BLaER1 (cell line): ENCODE data around the gene DNAH10.

Experiments used
- H3K27ac ChIP-seq: shearing (Covaris generic); formaldehyde crosslinking; 2 replicates; pipeline ENCODE4 v1.8.1; 2022
- H3K27me3 ChIP-seq: shearing (Covaris generic); formaldehyde crosslinking; 2 replicates; pipeline ENCODE4 v1.8.1; 2022
- H3K36me3 ChIP-seq: shearing (Covaris generic); formaldehyde crosslinking; 2 replicates; pipeline ENCODE4 v1.8.1; 2022
- H3K4me1 ChIP-seq: shearing (Covaris generic); formaldehyde crosslinking; 2 replicates; pipeline ENCODE4 v1.8.1; 2022
- H3K4me2 ChIP-seq: shearing (Covaris generic); formaldehyde crosslinking; 2 replicates; pipeline ENCODE4 v1.8.1; 2022
- H3K4me3 ChIP-seq: shearing (Covaris generic); formaldehyde crosslinking; 2 replicates; pipeline ENCODE4 v1.8.1; 2022
- H3K9ac ChIP-seq: shearing (Covaris generic); formaldehyde crosslinking; 2 replicates; pipeline ENCODE4 v1.8.1; 2022
- H3K9me3 ChIP-seq: shearing (Covaris generic); formaldehyde crosslinking; 2 replicates; pipeline ENCODE4 v1.8.1; 2022
- H4K20me1 ChIP-seq: shearing (Covaris generic); formaldehyde crosslinking; 2 replicates; pipeline ENCODE4 v1.8.1; 2022
- Cebpa-rat ChIP-seq: shearing (Covaris generic); IDR thresholded peaks from 2 replicates; pipeline ENCODE4 v1.8.1; 2022

The DNAH10 gene

GRCh38 chr12:123850246-123851134, 88.4 kb downstream of the DNAH10 start:
- no peak for TF ChIP-seq Cebpa-rat
- no peaks in the 10 kb centered on the region for H4K20me1 ChIP-seq
- H3K27me3 ChIP-seq, result no peaks in the 10 kb centered on the region
- no peak overlapping the region for H3K4me3 ChIP-seq
- H3K36me3 ChIP-seq, result no peaks in the 10 kb centered on the region
- H3K4me1 ChIP-seq, result no peaks in the 10 kb centered on the region
- H3K27ac ChIP-seq, result no peak overlapping the region
- H3K9ac ChIP-seq, result no peak overlapping the region
- H3K9me3 ChIP-seq, result no peaks in the 10 kb centered on the region
- H3K4me2 ChIP-seq, result no peak overlapping the region

DNA sequence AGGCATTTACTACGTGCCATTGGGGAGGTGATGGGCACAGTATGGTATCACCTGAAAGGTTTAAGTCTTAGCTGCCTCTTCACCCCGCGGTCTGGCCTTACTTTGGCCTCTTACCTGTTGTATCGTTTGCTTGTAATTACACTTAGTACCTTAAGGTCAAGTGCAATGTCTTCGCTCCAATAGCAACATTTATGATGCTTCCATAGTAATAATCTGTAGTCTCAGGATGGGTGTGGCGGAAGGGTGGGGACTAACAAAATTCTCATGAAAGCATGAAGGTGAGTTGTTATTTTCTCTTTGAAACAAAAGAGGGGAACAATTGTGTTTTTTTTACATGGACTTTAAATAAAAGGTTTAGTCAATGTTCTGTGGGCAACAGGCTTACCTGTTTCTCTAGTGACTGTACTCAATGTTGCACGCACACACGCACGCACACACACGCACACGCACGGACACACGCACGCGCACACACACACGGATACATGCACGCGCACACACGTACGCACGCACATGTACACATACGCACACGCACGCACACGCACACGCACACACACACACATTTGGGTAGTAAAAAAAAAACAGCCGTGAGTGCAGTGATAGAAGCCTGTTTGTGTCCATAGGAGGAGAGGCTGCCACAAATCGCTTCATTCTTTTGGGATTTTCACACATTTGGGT, 91.4 kb downstream of the DNAH10 start:
- Histone ChIP-seq H3K4me1 (no peaks in the 10 kb centered on the region), H3K4me2 (no peak overlapping the region), H3K36me3 (no peaks in the 10 kb centered on the region), H4K20me1 (no peaks in the 10 kb centered on the region), H3K27ac (no peak overlapping the region), H3K27me3 (no peaks in the 10 kb centered on the region), H3K4me3 (no peak overlapping the region), H3K9me3 (no peaks in the 10 kb centered on the region), H3K9ac (no peak overlapping the region)
- no peak for TF ChIP-seq Cebpa-rat

- H3K27me3 ChIP-seq, result no peaks in the 10 kb centered on the region
- no peak for TF ChIP-seq Cebpa-rat
- no peak overlapping the region for H3K4me3 ChIP-seq
- no peaks in the 10 kb centered on the region for H3K4me1 ChIP-seq
- no peak overlapping the region for H3K9ac ChIP-seq
- no peaks in the 10 kb centered on the region for H3K36me3 ChIP-seq
- H3K4me2 ChIP-seq, result no peak overlapping the region
- H3K27ac ChIP-seq, result no peak overlapping the region
- no peaks in the 10 kb centered on the region for H3K9me3 ChIP-seq
- H4K20me1 ChIP-seq, result no peaks in the 10 kb centered on the region
Observed at GRCh38 chr12:123854232-123854631, 92.1 kb downstream of the DNAH10 start.

DNA sequence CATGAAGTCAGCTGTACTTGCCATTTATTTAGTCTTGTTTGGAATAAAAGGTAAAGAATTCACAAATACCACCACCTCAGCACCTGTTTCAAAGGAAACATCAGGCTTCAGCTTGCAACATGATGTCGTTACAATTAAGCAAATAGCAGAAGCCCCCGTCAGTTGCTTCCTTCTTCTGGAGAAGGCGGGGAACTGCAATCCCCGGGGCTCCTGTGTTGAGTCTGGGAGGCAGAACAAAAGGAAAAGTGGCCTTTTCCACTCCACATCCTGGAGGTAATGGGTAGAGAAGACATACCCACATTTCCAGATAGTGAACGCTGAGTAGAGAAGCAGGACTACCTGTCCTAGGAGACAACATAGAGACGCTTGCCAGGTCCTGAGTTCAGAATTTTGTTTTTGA, 92.8 kb downstream of the DNAH10 start:
- no peak for TF ChIP-seq Cebpa-rat
- H3K4me2 ChIP-seq, result no peak overlapping the region

GRCh38 chr12:123856681-123857080, 94.6 kb downstream of the DNAH10 start:
- H3K4me1 ChIP-seq, result no peaks in the 10 kb centered on the region
- no peak overlapping the region for H3K9ac ChIP-seq
- H3K9me3 ChIP-seq, result no peaks in the 10 kb centered on the region
- H3K27ac ChIP-seq, result no peak overlapping the region
- no peak overlapping the region for H3K4me3 ChIP-seq
- TF ChIP-seq Cebpa-rat, result no peak
- no peaks in the 10 kb centered on the region for H3K36me3 ChIP-seq
- H3K4me2 ChIP-seq, result no peak overlapping the region
- H3K27me3 ChIP-seq, result no peaks in the 10 kb centered on the region
- H4K20me1 ChIP-seq, result no peaks in the 10 kb centered on the region

More for the DNA sequence above, 92.8 kb downstream of the DNAH10 start:
- Histone ChIP-seq H4K20me1 (no peaks in the 10 kb centered on the region), H3K9ac (no peak overlapping the region), H3K36me3 (no peaks in the 10 kb centered on the region), H3K27me3 (no peaks in the 10 kb centered on the region), H3K9me3 (no peaks in the 10 kb centered on the region), H3K27ac (no peak overlapping the region), H3K4me1 (no peaks in the 10 kb centered on the region), H3K4me3 (no peak overlapping the region)

- H4K20me1 ChIP-seq, result no peaks in the 10 kb centered on the region
- H3K27me3 ChIP-seq, result no peaks in the 10 kb centered on the region
- no peak for TF ChIP-seq Cebpa-rat
- H3K4me1 ChIP-seq, result no peaks in the 10 kb centered on the region
- no peak overlapping the region for H3K4me2 ChIP-seq
- H3K36me3 ChIP-seq, result no peaks in the 10 kb centered on the region
- H3K9me3 ChIP-seq, result no peaks in the 10 kb centered on the region
- no peak overlapping the region for H3K27ac ChIP-seq
- no peak overlapping the region for H3K4me3 ChIP-seq
- no peak overlapping the region for H3K9ac ChIP-seq
Observed at GRCh38 chr12:123858176-123858575, 96.1 kb downstream of the DNAH10 start.

DNA sequence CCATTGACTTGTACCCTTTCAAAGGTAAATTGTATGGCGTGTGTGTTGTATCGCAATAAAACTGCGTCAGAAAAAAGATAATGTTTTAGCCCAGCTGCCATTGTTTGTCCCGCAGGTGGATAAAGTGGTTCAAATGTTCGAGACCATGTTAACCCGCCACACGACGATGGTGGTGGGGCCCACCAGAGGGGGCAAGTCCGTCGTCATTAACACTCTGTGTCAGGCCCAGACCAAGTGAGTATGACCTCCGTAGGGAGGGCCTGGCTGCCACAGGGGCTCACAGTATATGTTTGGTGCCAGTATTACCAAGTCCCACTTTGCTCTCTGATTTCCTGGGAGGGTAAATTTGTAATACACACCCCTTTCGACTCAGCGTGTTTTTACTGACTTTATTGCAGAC, 96.9 kb downstream of the DNAH10 start:
- no peak for TF ChIP-seq Cebpa-rat
- Histone ChIP-seq H3K4me2 (no peak overlapping the region), H3K27me3 (no peaks in the 10 kb centered on the region), H3K36me3 (no peaks in the 10 kb centered on the region), H3K27ac (no peak overlapping the region), H3K9me3 (no peaks in the 10 kb centered on the region), H3K9ac (no peak overlapping the region), H3K4me1 (no peaks in the 10 kb centered on the region), H4K20me1 (no peaks in the 10 kb centered on the region), H3K4me3 (no peak overlapping the region)

GRCh38 chr12:123860377-123860776, 98.3 kb downstream of the DNAH10 start:
- Histone ChIP-seq H4K20me1 (no peaks in the 10 kb centered on the region), H3K4me1 (no peaks in the 10 kb centered on the region), H3K4me2 (no peak overlapping the region), H3K27me3 (no peaks in the 10 kb centered on the region), H3K36me3 (no peaks in the 10 kb centered on the region), H3K27ac (no peak overlapping the region), H3K9me3 (no peaks in the 10 kb centered on the region), H3K9ac (no peak overlapping the region), H3K4me3 (no peak overlapping the region)
- no peak for TF ChIP-seq Cebpa-rat

DNA sequence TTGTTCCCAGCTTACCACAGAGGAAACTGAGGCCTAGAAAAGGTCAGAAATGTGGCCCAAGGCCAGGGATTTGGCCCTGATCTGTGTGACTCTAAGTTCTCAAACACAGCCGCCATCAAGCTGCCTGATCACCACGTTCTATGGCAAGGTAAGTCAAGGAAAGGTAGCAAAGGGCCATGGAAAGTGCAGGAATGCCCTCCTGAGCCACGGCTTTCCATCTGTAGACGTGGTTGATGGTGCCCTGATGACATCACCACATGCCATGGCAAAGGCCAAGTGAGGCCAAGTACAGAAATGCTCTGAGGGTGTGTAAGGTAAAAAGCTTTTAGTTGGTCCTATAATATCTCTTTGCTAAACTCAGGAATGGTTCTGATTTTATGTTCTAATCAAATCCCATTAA, 99.3 kb downstream of the DNAH10 start:
- no peak overlapping the region for H3K4me2 ChIP-seq
- no peak overlapping the region for H3K4me3 ChIP-seq
- no peak overlapping the region for H3K27ac ChIP-seq

DNA sequence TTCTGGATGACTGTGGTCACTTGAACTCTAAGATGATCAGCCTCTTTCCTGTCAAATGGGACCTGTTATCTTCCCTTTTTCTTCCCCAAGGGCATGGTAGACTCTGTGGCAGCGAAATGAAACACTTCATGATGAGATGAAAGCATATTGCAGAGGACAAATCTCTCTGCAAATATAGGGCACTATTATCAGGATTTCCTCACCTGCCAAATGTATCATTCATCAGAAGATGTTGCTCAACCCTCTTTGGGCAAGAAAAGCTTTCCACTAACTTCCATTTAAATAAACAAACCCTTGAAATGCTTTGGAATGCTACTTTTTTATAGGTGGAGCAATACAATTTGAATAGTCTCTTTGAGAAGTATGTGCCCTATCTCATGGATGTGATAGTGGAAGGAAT, 105.0 kb downstream of the DNAH10 start:
- Histone ChIP-seq H3K27me3 (no peaks in the 10 kb centered on the region), H3K4me3 (no peak overlapping the region), H3K4me1 (peaks cover 22% of the 10 kb centered on the region), H3K27ac (no peak overlapping the region), H3K9ac (no peak overlapping the region), H3K36me3 (no peaks in the 10 kb centered on the region), H4K20me1 (no peaks in the 10 kb centered on the region), H3K9me3 (no peaks in the 10 kb centered on the region), H3K4me2 (no peak overlapping the region)
- TF ChIP-seq Cebpa-rat, result no peak

More for the DNA sequence above, 99.3 kb downstream of the DNAH10 start:
- H4K20me1 ChIP-seq, result no peaks in the 10 kb centered on the region
- H3K27me3 ChIP-seq, result no peaks in the 10 kb centered on the region
- no peaks in the 10 kb centered on the region for H3K9me3 ChIP-seq
- H3K9ac ChIP-seq, result no peak overlapping the region
- H3K36me3 ChIP-seq, result no peaks in the 10 kb centered on the region
- TF ChIP-seq Cebpa-rat, result no peak
- H3K4me1 ChIP-seq, result no peaks in the 10 kb centered on the region
